Progenitor cell of endocrine pancreas (in vitro differentiated cells): ENCODE results near the gene BCAM. TPM values are rescaled to one million over a fixed set of nuclear protein-coding genes. Genes with fewer than 3 reads are reported as not detected.

Source experiments
- DNase-seq: peaks from one replicate; pipeline ENCODE4 v3.0.0; 2021; ENCODE audit warnings: low spot score; ENCODE audit not compliant: unreplicated experiment
- H3K27ac Mint-ChIP-seq: 2 replicates; pipeline ENCODE4 v1.8.0; 2021; ENCODE audit warnings: mild to moderate bottlenecking, moderate library complexity, mixed read lengths
- H3K27me3 Mint-ChIP-seq: 2 replicates; pipeline ENCODE4 v1.8.0; 2021; ENCODE audit warnings: mixed read lengths
- H3K36me3 Mint-ChIP-seq: 2 replicates; pipeline ENCODE4 v1.8.0; 2022; ENCODE audit warnings: mixed read lengths; ENCODE audit not compliant: insufficient read depth
- H3K4me1 Mint-ChIP-seq: 2 replicates; pipeline ENCODE4 v1.8.0; 2021; ENCODE audit warnings: low read depth, mixed read lengths
- H3K4me3 Mint-ChIP-seq: 2 replicates; pipeline ENCODE4 v1.8.0; 2021; ENCODE audit warnings: low read depth, mild to moderate bottlenecking, moderate library complexity, mixed read lengths
- H3K9me3 Mint-ChIP-seq: 2 replicates; pipeline ENCODE4 v1.8.0; 2021; ENCODE audit warnings: low read depth, mixed read lengths
- total RNA-seq: library from RNA; stranded (reverse); gene quantifications from 2 replicates; pipeline ENCODE4 v1.2.1, GENCODE V29; 2021
- TF ChIP-seq, protein P1 (sequence below): fragments of 200-600 bp; sonication (generic); IDR thresholded peaks from one replicate; pipeline ENCODE4 v1.5.0; 2021; ENCODE audit warnings: antibody characterized with exemption, mild to moderate bottlenecking; ENCODE audit not compliant: unreplicated experiment

BCAM gene
- total RNA-seq, 1 donor from 2014 or later: 211 TPM

DNA sequence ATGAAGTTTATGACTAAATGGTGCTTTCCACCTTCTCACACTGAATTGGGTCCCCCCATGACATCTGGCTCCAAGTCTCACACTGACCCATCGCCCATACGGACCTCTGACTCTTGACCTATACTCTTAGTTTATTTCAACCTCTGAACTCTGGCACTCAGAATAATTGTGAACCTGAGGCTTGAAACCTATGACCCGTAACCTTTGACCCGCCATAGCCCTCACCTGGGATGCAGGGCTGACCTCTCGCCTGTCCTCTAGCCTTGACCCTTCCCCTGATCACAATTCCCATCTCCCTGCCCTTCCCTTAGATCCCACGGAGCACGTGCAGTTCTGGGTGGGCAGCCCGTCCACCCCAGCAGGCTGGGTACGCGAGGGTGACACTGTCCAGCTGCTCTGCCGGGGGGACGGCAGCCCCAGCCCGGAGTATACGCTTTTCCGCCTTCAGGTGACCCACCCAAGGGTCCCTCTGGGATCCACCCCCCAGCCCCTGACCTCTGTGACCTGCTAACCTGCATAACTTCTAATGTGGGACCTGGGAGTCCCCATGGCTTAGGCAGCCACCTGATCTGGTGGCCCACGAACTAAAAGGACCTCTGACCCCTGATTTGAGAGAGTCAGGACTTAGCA is 5.1 kb downstream of the BCAM start:
- Mint-ChIP-seq H3K36me3 (peaks cover 34% of the 10 kb centered on the region), H3K27ac (peak overlapping the region; percentile 62), H3K4me1 (peaks cover 23% of the 10 kb centered on the region), H3K4me3 (no peak overlapping the region), H3K27me3 (no peaks in the 10 kb centered on the region), H3K9me3 (no peaks in the 10 kb centered on the region)
- TF ChIP-seq, protein P1, sequence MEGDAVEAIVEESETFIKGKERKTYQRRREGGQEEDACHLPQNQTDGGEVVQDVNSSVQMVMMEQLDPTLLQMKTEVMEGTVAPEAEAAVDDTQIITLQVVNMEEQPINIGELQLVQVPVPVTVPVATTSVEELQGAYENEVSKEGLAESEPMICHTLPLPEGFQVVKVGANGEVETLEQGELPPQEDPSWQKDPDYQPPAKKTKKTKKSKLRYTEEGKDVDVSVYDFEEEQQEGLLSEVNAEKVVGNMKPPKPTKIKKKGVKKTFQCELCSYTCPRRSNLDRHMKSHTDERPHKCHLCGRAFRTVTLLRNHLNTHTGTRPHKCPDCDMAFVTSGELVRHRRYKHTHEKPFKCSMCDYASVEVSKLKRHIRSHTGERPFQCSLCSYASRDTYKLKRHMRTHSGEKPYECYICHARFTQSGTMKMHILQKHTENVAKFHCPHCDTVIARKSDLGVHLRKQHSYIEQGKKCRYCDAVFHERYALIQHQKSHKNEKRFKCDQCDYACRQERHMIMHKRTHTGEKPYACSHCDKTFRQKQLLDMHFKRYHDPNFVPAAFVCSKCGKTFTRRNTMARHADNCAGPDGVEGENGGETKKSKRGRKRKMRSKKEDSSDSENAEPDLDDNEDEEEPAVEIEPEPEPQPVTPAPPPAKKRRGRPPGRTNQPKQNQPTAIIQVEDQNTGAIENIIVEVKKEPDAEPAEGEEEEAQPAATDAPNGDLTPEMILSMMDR: no peak
- no peak for DNase-seq

DNA sequence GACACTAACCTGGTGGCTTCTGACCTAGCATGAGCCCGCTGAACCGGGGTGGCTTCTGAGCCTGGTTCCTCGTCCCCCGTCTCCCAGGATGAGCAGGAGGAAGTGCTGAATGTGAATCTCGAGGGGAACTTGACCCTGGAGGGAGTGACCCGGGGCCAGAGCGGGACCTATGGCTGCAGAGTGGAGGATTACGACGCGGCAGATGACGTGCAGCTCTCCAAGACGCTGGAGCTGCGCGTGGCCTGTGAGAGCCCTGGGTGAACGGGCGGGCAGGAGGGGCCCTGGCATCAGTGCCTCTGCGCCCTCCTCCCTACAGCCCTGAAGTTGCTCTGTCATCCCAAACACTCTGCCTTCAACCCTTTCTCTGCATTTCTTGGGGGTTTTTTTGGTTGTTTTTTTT is 5.6 kb downstream of the BCAM start:
- H3K36me3 Mint-ChIP-seq: peaks cover 34% of the 10 kb centered on the region
- no peaks in the 10 kb centered on the region for H3K9me3 Mint-ChIP-seq
- TF ChIP-seq, protein P1: no peak
- H3K27me3 Mint-ChIP-seq: no peaks in the 10 kb centered on the region
- H3K4me1 Mint-ChIP-seq: peaks cover 22% of the 10 kb centered on the region
- no peak overlapping the region for H3K27ac Mint-ChIP-seq
- DNase-seq: no peak
- H3K4me3 Mint-ChIP-seq: no peak overlapping the region

- no peak for DNase-seq
- Mint-ChIP-seq H3K9me3 (no peaks in the 10 kb centered on the region), H3K27ac (peak overlapping the region; percentile 64), H3K4me1 (peaks cover 9% of the 10 kb centered on the region), H3K36me3 (peaks cover 33% of the 10 kb centered on the region), H3K4me3 (no peak overlapping the region), H3K27me3 (no peaks in the 10 kb centered on the region)
- TF ChIP-seq, protein P1: no peak
These were observed 7.4 kb downstream of the BCAM start for GRCh38 chr19:44816301-44816700.

- Mint-ChIP-seq H3K9me3 (no peaks in the 10 kb centered on the region), H3K27me3 (no peaks in the 10 kb centered on the region), H3K36me3 (peaks cover 27% of the 10 kb centered on the region), H3K4me3 (no peak overlapping the region), H3K27ac (peak overlapping the region; percentile 69), H3K4me1 (peaks cover 8% of the 10 kb centered on the region)
- no peak for DNase-seq
- TF ChIP-seq, protein P1: no peak
These were observed 9.0 kb downstream of the BCAM start for GRCh38 chr19:44817725-44818465.

GRCh38 chr19:44818466-44819031 is 9.6 kb downstream of the BCAM start:
- H3K4me1 Mint-ChIP-seq: peaks cover 14% of the 10 kb centered on the region
- peaks cover 25% of the 10 kb centered on the region for H3K36me3 Mint-ChIP-seq

More at GRCh38 chr19:44818466-44819031, 9.6 kb downstream of the BCAM start:
- Mint-ChIP-seq H3K27me3 (no peaks in the 10 kb centered on the region), H3K4me3 (no peak overlapping the region), H3K27ac (no peak overlapping the region), H3K9me3 (no peaks in the 10 kb centered on the region)
- TF ChIP-seq, protein P1: no peak
- DNase-seq: no peak
